Common myeloid progenitor, CD34-positive (primary cell): ENCODE results near the gene DAGLB.

ENCODE experiments used
- CTCF ChIA-PET: fragments of 350-600 bp; sonication (Branson Sonifier 250); formaldehyde crosslinking; loops from one replicate; lab custom pipeline; 2021; ENCODE audit warnings: antibody characterized with exemption; lab: Charles Lee
- POLR2A ChIA-PET: fragments of 350-600 bp; sonication (Branson Sonifier 250); formaldehyde crosslinking; loops from one replicate; lab custom pipeline; 2021; ENCODE audit warnings: antibody characterized with exemption; lab: Charles Lee
- DNase-seq, 3 donors: peaks; one replicate each; pipeline versions ENCODE4 v3.0.0 to v3.0.0-alpha.2; 2013
- H3K27ac ChIP-seq, 2 experiments: 1 replicate in 1 of 2; 2 replicates in 1 of 2; pipeline ENCODE4 v1.7.0; 2013; ENCODE audit warnings: inconsistent platforms in 2 of 2, low read length in 2 of 2, mild to moderate bottlenecking in 2 of 2, low read depth in 1 of 2, moderate library complexity in 1 of 2; ENCODE audit not compliant: severe bottlenecking in 2 of 2, insufficient read depth in 1 of 2, poor library complexity in 1 of 2
- H3K27me3 ChIP-seq, 5 experiments: replicated peaks in 2 of 5; 1 replicate in 3 of 5; 2 replicates in 2 of 5; pipeline versions ENCODE4 v1.6.1 to v1.7.0; 2013; ENCODE audit warnings: low read length in 4 of 5, mild to moderate bottlenecking in 2 of 5, moderate library complexity in 2 of 5, inconsistent platforms in 1 of 5; ENCODE audit not compliant: insufficient read depth in 5 of 5, control insufficient read depth in 4 of 5
- H3K36me3 ChIP-seq, 4 experiments: 1 replicate in 2 of 4; 2 replicates in 2 of 4; pipeline versions ENCODE4 v1.6.1 to v1.7.0; 2013; ENCODE audit warnings: low read length in 3 of 4, control low read depth in 1 of 4, mild to moderate bottlenecking in 1 of 4; ENCODE audit not compliant: control insufficient read depth in 4 of 4, insufficient read depth in 4 of 4
- H3K4me1 ChIP-seq, 4 experiments: 1 replicate in 3 of 4; 2 replicates in 1 of 4; pipeline versions ENCODE4 v1.6.1 to v1.7.1; 2013; ENCODE audit warnings: low read length in 3 of 4, mild to moderate bottlenecking in 3 of 4, control low read depth in 1 of 4, inconsistent platforms in 1 of 4, moderate library complexity in 1 of 4; ENCODE audit not compliant: control insufficient read depth in 4 of 4, insufficient read depth in 4 of 4; ENCODE audit errors: control extremely low read depth in 1 of 4
- H3K4me3 ChIP-seq, 7 experiments: 1 replicate in 4 of 7; 2 replicates in 3 of 7; pipeline versions ENCODE4 v1.5.1 to v1.7.0; 2013; ENCODE audit warnings: mild to moderate bottlenecking in 7 of 7, low read length in 6 of 7, moderate library complexity in 6 of 7, inconsistent platforms in 2 of 7, low read depth in 2 of 7, control low read depth in 1 of 7; ENCODE audit not compliant: insufficient read depth in 4 of 7, control insufficient read depth in 1 of 7; ENCODE audit errors: extremely low read depth in 1 of 7
- H3K9me3 ChIP-seq, 5 experiments: 1 replicate in 4 of 5; 2 replicates in 1 of 5; pipeline versions ENCODE4 v1.6.1 to v1.7.1; 2013; ENCODE audit warnings: low read length in 4 of 5, mild to moderate bottlenecking in 2 of 5, inconsistent platforms in 1 of 5, low read depth in 1 of 5, moderate library complexity in 1 of 5; ENCODE audit not compliant: control insufficient read depth in 4 of 5, insufficient read depth in 2 of 5; ENCODE audit errors: control extremely low read depth in 1 of 5
- WGBS: methylation state at CpG from one replicate; pipeline ENCODE4 v1.1.5; 2013; ENCODE audit not compliant: insufficient coverage; 5-methylcytosine and 5-hydroxymethylcytosine counted together

DAGLB gene

DNA sequence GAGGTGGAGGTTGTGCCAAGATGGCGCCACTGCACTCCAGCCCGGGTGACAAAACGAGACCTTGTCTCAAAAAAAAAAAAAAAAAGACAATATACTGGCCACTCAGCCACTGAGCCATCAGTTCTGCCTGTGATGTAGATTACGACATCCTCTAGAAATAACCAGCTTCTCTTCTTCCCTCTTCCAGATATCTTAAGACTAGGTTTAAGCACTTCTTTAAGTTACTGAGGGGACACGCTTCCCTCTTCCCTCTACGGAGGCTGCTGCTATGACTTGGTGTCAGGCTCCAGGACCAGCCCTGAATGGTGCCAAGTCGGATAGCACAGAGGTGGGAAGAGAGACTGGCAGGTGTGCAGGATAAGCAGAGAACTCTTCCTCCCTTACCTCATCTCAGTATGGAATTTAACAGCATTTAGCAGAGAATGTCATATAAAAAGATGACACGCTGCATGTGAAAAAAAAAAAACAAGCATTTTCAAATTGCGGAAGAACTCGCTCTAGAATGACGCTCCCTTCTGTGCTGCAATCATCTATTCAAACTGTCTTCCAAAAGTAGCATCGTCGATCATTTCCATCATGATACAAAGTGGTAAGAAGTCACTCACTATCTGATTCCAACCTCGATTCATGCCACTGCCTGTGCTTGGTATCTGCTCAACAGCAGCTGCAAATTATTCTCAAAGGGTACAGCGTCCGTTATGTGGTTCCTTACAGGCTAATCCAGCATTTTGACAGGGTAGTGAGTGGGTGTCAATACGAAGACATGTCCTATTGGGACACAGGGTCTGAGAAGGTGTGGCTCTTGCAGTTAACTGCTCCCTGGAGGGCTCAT, 13.8 kb downstream of the DAGLB start:
- Histone ChIP-seq H3K4me3 (no peak overlapping the region), H3K4me1 (peaks cover 13 to 49% (median 38%) of the 10 kb centered on the region in 4 experiments), H3K27me3 (no peaks in the 10 kb centered on the region), H3K9me3 (no peaks in the 10 kb centered on the region), H3K36me3 (peaks cover 13 to 51% (median 30%) of the 10 kb centered on the region in 4 experiments), H3K27ac (no peak overlapping the region)
- 94% methylated on average over 14 of the region's 17 CpGs for WGBS
- CTCF ChIA-PET, result interaction anchor here (0.9 to 1.2 kb wide), 3 partner anchors 94 to 769 kb away, joined by 3 to 4 read pairs (median 3); no protein-coding TSS in a partner anchor
- POLR2A ChIA-PET, result interaction anchor here (0.6 kb wide), 1 partner anchor 434 kb away, joined by 4 read pairs; no protein-coding TSS in a partner anchor
- no peak for DNase-seq

DNA sequence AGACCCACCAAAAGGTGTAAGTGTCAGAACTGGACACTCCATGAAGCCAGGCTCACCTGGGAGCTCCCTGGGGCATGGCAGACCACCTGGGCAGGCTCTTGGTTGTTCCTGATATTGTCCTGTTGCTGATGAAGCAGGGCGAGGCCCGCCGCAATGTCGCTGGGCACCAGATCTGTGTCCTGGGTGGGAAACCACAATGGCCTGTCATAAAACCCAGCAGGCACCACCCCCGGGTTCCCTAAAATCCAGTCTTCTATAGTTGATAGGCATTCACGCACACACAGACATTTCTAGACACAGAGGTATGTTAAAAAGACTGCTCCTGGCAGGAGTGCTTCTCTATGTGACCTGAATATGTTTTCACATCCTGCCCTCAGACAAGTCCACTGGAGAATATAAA, 15.0 kb downstream of the DAGLB start:
- H3K36me3 ChIP-seq, result peaks cover 18 to 62% (median 36%) of the 10 kb centered on the region in 4 experiments
- H3K27ac ChIP-seq, result no peak overlapping the region
- no peak overlapping the region for H3K4me3 ChIP-seq
- 98% methylated on average over 6 of the region's 6 CpGs for WGBS
- no peaks in the 10 kb centered on the region for H3K9me3 ChIP-seq
- H3K4me1 ChIP-seq, result peaks cover 7 to 38% (median 27%) of the 10 kb centered on the region in 4 experiments
- H3K27me3 ChIP-seq, result no peaks in the 10 kb centered on the region
- DNase-seq, result no peak
- ChIA-PET CTCF (no interaction called here), POLR2A (no interaction called here)

DNA sequence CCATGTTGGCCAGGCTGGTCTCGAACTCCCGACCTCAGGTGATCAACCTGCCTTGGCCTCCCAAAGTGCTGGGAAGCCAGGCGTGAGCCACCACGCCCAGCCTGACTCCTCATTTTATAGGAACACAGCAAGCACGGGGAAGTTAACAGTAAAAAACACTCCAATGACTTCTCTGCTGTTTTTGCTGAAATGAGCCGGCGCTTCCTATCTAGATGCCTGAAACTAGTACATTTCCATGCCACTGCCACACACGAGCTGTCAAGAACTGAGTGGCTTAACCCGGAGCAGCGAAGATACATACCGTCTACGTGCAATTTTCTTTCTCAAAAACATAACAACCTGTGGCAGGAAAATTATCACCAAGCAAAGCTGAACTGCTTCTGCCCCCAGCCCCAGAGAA, 16.8 kb downstream of the DAGLB start:
- DNase-seq, result no peak
- peaks cover 1 to 21% (median 10%) of the 10 kb centered on the region in 4 experiments for H3K4me1 ChIP-seq
- CTCF ChIA-PET, result interaction anchor here (1.2 to 2.0 kb wide), 3 partner anchors 9 to 71 kb away, joined by 3 to 5 read pairs (median 4); partner anchors contain the start of gene DAGLB
- H3K27ac ChIP-seq, result no peak overlapping the region
- POLR2A ChIA-PET, result interaction anchor here (0.5 kb wide), 1 partner anchor 11 kb away, joined by 3 read pairs; no protein-coding TSS in a partner anchor
- H3K4me3 ChIP-seq, result no peak overlapping the region
- 98% methylated on average over 12 of the region's 12 CpGs for WGBS
- no peaks in the 10 kb centered on the region for H3K9me3 ChIP-seq
- H3K36me3 ChIP-seq, result peaks cover 26 to 78% (median 49%) of the 10 kb centered on the region in 4 experiments
- no peaks in the 10 kb centered on the region for H3K27me3 ChIP-seq

DNA sequence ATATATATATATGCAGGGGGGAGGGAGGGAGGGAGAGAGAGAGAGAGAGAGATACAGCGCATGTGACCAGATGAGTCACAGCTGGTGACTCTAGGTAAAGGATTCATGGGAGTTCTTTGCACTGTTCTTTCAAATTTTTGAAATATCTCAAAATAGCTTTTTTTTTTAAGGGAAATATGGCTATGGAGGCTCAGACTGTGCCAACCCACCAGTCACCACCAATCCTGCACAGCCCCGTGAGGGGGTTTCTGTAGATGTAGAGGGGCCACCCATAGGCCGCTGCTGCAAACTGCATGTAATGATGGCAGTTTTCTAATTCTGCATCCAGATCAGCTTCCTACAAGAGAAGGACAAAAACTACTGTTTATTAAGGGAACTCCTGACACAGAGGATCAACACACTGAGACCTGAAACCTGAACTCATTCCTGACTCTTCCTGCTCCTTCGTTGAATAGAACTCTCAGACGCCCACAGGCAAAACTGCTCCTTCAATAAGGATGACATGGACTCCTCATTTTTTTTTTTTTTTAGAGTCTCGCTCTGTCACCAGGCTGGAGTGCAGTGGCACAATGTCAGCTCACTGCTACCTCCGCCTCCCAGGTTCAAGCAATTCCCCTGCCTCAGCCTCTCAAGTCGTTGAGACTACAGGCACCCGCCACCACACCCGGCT, 17.3 kb downstream of the DAGLB start:
- peaks cover 0 to 16% (median 5%) of the 10 kb centered on the region in 4 experiments for H3K4me1 ChIP-seq
- WGBS, result 98% methylated on average over 7 of the region's 10 CpGs
- H3K4me3 ChIP-seq, result no peak overlapping the region
- ChIA-PET POLR2A (interaction anchor here (0.6 kb wide), 1 partner anchor 28 kb away, joined by 3 read pairs; no protein-coding TSS in a partner anchor), CTCF (interaction anchor here (0.6 to 2.0 kb wide), 4 partner anchors 10 to 70 kb away, joined by 3 to 5 read pairs (median 4); partner anchors contain the start of gene DAGLB)
- H3K9me3 ChIP-seq, result no peaks in the 10 kb centered on the region
- peaks cover 31 to 84% (median 54%) of the 10 kb centered on the region in 4 experiments for H3K36me3 ChIP-seq
- H3K27me3 ChIP-seq, result no peaks in the 10 kb centered on the region
- H3K27ac ChIP-seq, result peak overlapping the region in 1 of 2 experiments; percentile 22
- peak in 2 of 3 donors; percentile 73 to 76 for DNase-seq

DNA sequence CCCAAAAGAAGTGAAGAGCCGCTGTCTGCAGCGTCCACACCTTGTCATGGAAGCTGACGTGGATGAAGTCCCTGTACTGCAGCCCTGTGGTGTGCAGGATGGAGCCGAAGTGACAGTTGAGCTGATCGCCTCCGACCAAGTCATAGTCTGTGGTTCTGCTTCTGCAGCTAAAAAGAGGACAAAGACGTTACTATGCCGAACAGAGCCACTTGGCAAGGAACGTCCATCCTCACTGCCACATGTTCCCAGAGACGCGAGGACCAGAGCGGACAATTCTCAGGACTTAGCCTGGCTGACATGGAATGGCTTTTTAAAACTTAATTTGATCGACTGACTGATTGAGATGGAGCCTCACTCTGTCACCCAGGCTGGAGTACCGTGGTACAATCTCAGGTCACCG, 21.8 kb downstream of the DAGLB start:
- no peaks in the 10 kb centered on the region for H3K27me3 ChIP-seq
- 97% methylated on average over 15 of the region's 15 CpGs for WGBS
- CTCF ChIA-PET, result interaction anchor here (0.9 to 1.4 kb wide), 3 partner anchors 10 to 27 kb away, joined by 3 read pairs; no protein-coding TSS in a partner anchor

DNA sequence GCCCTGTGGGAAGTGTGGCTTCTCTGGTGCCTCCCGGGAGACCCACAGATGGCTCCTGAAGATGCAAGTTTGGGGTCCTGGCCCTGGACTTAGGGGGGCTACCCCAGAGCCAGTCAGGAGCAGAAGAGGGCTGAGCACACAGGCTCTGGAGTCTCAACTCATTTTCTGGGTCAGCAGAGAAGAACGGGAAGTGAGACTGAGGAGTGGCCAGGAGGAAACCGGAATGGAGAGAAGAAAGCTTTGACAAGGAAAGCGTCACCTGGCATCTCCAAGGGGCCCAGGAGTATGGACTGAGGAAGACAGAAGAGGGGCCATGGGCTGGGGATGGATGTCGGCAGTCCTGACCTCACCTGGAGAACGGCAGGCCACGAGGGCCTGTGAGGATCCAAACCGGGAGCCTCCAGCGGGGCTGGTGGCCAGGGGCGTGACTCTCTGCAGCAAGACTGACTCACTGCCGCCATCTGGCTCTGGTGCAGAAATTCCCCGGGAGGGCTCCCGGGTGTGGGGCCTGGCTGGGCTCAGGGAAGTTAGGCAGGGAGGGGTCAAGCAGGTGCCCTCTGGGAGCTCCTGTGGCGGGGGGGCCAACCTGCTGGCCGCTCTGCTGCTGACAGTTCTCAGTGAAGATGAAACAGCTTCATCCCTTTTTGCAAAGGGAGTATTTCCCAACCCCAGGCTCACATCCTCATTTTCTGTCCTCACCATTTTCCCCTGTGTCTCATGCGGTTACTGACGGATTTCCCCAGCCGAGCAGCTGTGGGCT, 23.6 kb downstream of the DAGLB start:
- ChIA-PET POLR2A (interaction anchor here (0.6 kb wide), 1 partner anchor 87 kb away, joined by 5 read pairs; no protein-coding TSS in a partner anchor), CTCF (interaction anchor here (1.3 to 1.4 kb wide), 2 partner anchors 11 to 26 kb away, joined by 3 read pairs; no protein-coding TSS in a partner anchor)
- WGBS, result 93% methylated on average over 17 of the region's 18 CpGs
- H3K4me3 ChIP-seq, result no peak overlapping the region
- H3K36me3 ChIP-seq, result peaks cover 29 to 87% (median 66%) of the 10 kb centered on the region in 4 experiments
- no peak overlapping the region for H3K27ac ChIP-seq
- no peak for DNase-seq
- H3K9me3 ChIP-seq, result no peaks in the 10 kb centered on the region
- no peaks in the 10 kb centered on the region for H3K4me1 ChIP-seq
- no peaks in the 10 kb centered on the region for H3K27me3 ChIP-seq

More for the DNA sequence above, 21.8 kb downstream of the DAGLB start:
- Histone ChIP-seq H3K4me3 (no peak overlapping the region), H3K36me3 (peaks cover 29 to 86% (median 62%) of the 10 kb centered on the region in 4 experiments), H3K27ac (no peak overlapping the region), H3K9me3 (no peaks in the 10 kb centered on the region), H3K4me1 (no peaks in the 10 kb centered on the region)
- POLR2A ChIA-PET, result no interaction called here
- DNase-seq, result no peak
